GM12878 (cell line): Measurements from ENCODE around the gene BORCS6. TPM values are rescaled to one million over a fixed set of nuclear protein-coding genes. Genes with fewer than 3 reads are reported as not detected.

Source experiments
- BCL11A ChIP-seq: IDR thresholded peaks from 2 replicates; pipeline ENCODE4 v1.6.1; 2011; ENCODE audit warnings: low read depth, low read length
- CBX5 ChIP-seq: sonication (generic); IDR thresholded peaks from 2 replicates; pipeline ENCODE4 v1.6.1; 2016; ENCODE audit warnings: low read depth, moderate library complexity, mild to moderate bottlenecking, inconsistent platforms
- CREM ChIP-seq: IDR thresholded peaks from 2 replicates; pipeline ENCODE4 v1.6.1; 2014; ENCODE audit warnings: antibody characterized with exemption, low read depth
- FOXK2 ChIP-seq: fragments of 450-650 bp; IDR thresholded peaks from 2 replicates; pipeline ENCODE4 v1.6.1; 2017; ENCODE audit warnings: mild to moderate bottlenecking, moderate library complexity
- FOXM1 ChIP-seq: IDR thresholded peaks from 2 replicates; pipeline ENCODE4 v1.6.1; 2012; ENCODE audit warnings: low read depth, mild to moderate bottlenecking, inconsistent platforms, low read length, moderate library complexity
- PAX8 ChIP-seq: fragments of 450-650 bp; IDR thresholded peaks from 2 replicates; pipeline ENCODE4 v1.6.1; 2017; ENCODE audit warnings: mild to moderate bottlenecking, moderate library complexity
- POLR2AphosphoS2 ChIP-seq: IDR thresholded peaks from 2 replicates; pipeline ENCODE4 v1.6.1; 2011; ENCODE audit warnings: low read depth, mild to moderate bottlenecking, low read length, improper control_type of control experiment, moderate library complexity
- RB1 ChIP-seq: fragments of 450-650 bp; formaldehyde crosslinking; IDR thresholded peaks from 2 replicates; pipeline ENCODE4 v1.6.1; 2017; ENCODE audit warnings: mild to moderate bottlenecking, borderline replicate concordance
- SIN3A ChIP-seq: IDR thresholded peaks from 2 replicates; pipeline ENCODE4 v1.6.1; 2012; ENCODE audit warnings: low read depth, low read length, improper control_type of control experiment
- SMARCA5 ChIP-seq: fragments of 450-650 bp; IDR thresholded peaks from 2 replicates; pipeline ENCODE4 v1.6.1; 2017; ENCODE audit warnings: mild to moderate bottlenecking
- SP1 ChIP-seq: IDR thresholded peaks from one replicate; pipeline ENCODE4 v1.6.1; 2011; ENCODE audit warnings: low read depth, low read length
- TBL1XR1 ChIP-seq: IDR thresholded peaks from 2 replicates; pipeline ENCODE4 v1.6.1; 2012; ENCODE audit warnings: low read depth, low read length, improper control_type of control experiment
- TCF12 ChIP-seq: IDR thresholded peaks from 2 replicates; pipeline ENCODE4 v1.6.1; 2011; ENCODE audit warnings: low read depth, mild to moderate bottlenecking, low read length
- TCF7 ChIP-seq: IDR thresholded peaks from 2 replicates; pipeline ENCODE4 v1.6.1; 2014; ENCODE audit warnings: antibody characterized with exemption, borderline replicate concordance
- ZNF24 ChIP-seq: fragments of 450-650 bp; IDR thresholded peaks from 2 replicates; pipeline ENCODE4 v1.6.1; 2017; ENCODE audit warnings: antibody characterized with exemption, mild to moderate bottlenecking
- polyA plus RNA-seq, 11 experiments: library from polyadenylated mRNA; depleted of rRNA in 4 of 11; unstranded in 6 of 11; stranded (reverse) in 5 of 11; fragments of >200 nt; fragmentation: Nextera tagmentation in 4 of 11; fragmentation: Illumina TruSeq in 1 of 11; extraction: Ambion mirVana in 4 of 11; extraction: Trizol in 1 of 11; gene quantifications; 1 replicate in 1 of 11; 2 replicates in 10 of 11; pipeline versions ENCODE4 v1.2.1 to v1.2.3, GENCODE V29; 2011 to 2016; ENCODE audit warnings: inconsistent platforms in 2 of 11, missing spikeins in 2 of 11, low read depth in 1 of 11
- total RNA-seq, 4 experiments: library from RNA; depleted of rRNA in 3 of 4; stranded (reverse); fragments of >200 nt in 3 of 4; fragmentation: Illumina TruSeq in 1 of 4; extraction: Trizol in 1 of 4; gene quantifications; 2 replicates each; pipeline versions ENCODE4 v1.2.1 to v1.2.3, GENCODE V29; 2013 to 2021
- TF ChIP-seq, protein P1 (sequence below): IDR thresholded peaks from 2 replicates; pipeline ENCODE4 v1.6.1; 2012; ENCODE audit warnings: improper control_type of control experiment, low read depth, low read length; ENCODE audit not compliant: insufficient replicate concordance
- TF ChIP-seq, protein P2 (sequence below): fragments of 450-650 bp; IDR thresholded peaks from 2 replicates; pipeline ENCODE4 v1.6.1; 2017; ENCODE audit warnings: low read depth, mild to moderate bottlenecking, moderate library complexity
- TF ChIP-seq, protein P3 (sequence below): IDR thresholded peaks from 2 replicates; pipeline ENCODE4 v1.6.1; 2012; ENCODE audit warnings: low read depth, low read length, improper control_type of control experiment
- TF ChIP-seq, protein P4 (sequence below): fragments of 450-650 bp; formaldehyde crosslinking; IDR thresholded peaks from 2 replicates; pipeline ENCODE4 v1.5.0; 2022; ENCODE audit warnings: mild to moderate bottlenecking, missing genetic modification characterization

BORCS6 gene
- total and polyA plus RNA-seq, 10 of the 15 experiments (the other 5 are each of a cell fraction or from before 2014, with no cell fraction given), result 0.37 to 14.1 (median 6.7) TPM

DNA sequence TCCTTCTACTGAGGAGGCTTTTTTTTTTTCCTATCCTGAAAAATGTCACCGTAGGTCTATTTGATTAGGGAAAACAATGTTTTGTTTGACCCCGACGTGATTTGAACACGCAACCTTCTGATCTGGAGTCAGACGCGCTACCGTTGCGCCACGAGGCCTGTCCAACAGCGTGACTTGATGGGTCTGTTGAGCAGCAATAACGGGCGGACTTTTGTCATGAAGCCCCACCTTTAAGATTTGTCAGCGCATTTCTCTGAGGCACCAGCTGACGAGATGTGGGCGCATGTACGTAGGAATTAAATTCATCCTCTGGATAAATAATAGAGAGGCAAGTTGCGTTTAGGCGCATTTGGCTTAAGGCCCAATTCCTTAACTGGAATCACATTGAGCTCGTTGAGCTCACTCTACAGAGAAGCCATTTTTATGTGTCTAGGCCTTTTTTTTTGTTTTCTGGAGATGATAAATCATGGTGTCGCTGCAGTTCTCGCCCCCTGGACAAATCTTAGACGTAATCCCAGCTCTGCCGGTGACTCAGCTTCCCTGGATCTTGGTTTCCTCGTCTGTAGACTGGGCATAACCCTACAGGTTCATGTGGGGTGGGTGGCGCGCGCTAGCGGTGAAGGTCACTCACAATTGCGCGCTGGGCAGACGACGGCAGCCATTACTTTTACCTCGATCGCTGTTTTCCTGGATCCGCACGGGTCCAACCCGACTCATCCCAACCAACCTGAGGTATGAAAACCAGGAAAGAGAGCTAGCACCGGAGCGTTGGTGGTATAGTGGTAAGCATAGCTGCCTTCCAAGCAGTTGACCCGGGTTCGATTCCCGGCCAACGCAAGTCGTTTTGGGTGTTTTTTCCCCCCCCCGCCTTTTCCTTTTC is 31.0 kb upstream of the BORCS6 start (continued):
- TF ChIP-seq, protein P1, sequence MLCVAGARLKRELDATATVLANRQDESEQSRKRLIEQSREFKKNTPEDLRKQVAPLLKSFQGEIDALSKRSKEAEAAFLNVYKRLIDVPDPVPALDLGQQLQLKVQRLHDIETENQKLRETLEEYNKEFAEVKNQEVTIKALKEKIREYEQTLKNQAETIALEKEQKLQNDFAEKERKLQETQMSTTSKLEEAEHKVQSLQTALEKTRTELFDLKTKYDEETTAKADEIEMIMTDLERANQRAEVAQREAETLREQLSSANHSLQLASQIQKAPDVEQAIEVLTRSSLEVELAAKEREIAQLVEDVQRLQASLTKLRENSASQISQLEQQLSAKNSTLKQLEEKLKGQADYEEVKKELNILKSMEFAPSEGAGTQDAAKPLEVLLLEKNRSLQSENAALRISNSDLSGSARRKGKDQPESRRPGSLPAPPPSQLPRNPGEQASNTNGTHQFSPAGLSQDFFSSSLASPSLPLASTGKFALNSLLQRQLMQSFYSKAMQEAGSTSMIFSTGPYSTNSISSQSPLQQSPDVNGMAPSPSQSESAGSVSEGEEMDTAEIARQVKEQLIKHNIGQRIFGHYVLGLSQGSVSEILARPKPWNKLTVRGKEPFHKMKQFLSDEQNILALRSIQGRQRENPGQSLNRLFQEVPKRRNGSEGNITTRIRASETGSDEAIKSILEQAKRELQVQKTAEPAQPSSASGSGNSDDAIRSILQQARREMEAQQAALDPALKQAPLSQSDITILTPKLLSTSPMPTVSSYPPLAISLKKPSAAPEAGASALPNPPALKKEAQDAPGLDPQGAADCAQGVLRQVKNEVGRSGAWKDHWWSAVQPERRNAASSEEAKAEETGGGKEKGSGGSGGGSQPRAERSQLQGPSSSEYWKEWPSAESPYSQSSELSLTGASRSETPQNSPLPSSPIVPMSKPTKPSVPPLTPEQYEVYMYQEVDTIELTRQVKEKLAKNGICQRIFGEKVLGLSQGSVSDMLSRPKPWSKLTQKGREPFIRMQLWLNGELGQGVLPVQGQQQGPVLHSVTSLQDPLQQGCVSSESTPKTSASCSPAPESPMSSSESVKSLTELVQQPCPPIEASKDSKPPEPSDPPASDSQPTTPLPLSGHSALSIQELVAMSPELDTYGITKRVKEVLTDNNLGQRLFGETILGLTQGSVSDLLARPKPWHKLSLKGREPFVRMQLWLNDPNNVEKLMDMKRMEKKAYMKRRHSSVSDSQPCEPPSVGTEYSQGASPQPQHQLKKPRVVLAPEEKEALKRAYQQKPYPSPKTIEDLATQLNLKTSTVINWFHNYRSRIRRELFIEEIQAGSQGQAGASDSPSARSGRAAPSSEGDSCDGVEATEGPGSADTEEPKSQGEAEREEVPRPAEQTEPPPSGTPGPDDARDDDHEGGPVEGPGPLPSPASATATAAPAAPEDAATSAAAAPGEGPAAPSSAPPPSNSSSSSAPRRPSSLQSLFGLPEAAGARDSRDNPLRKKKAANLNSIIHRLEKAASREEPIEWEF, result no peak
- peak; percentile 88 for TF ChIP-seq SMARCA5
- TF ChIP-seq SP1, result peak; percentile 19
- TF ChIP-seq, protein P2, sequence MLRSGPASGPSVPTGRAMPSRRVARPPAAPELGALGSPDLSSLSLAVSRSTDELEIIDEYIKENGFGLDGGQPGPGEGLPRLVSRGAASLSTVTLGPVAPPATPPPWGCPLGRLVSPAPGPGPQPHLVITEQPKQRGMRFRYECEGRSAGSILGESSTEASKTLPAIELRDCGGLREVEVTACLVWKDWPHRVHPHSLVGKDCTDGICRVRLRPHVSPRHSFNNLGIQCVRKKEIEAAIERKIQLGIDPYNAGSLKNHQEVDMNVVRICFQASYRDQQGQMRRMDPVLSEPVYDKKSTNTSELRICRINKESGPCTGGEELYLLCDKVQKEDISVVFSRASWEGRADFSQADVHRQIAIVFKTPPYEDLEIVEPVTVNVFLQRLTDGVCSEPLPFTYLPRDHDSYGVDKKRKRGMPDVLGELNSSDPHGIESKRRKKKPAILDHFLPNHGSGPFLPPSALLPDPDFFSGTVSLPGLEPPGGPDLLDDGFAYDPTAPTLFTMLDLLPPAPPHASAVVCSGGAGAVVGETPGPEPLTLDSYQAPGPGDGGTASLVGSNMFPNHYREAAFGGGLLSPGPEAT, result peak; percentile 90
- peak; percentile 17; the same call in 1 of the 2 replicates for TF ChIP-seq FOXM1
- TF ChIP-seq, protein P3, sequence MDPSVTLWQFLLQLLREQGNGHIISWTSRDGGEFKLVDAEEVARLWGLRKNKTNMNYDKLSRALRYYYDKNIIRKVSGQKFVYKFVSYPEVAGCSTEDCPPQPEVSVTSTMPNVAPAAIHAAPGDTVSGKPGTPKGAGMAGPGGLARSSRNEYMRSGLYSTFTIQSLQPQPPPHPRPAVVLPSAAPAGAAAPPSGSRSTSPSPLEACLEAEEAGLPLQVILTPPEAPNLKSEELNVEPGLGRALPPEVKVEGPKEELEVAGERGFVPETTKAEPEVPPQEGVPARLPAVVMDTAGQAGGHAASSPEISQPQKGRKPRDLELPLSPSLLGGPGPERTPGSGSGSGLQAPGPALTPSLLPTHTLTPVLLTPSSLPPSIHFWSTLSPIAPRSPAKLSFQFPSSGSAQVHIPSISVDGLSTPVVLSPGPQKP, result no peak
- TF ChIP-seq SIN3A, result 0 out of 2 replicates have a peak, but pooled peaks have one; percentile 47
- TF ChIP-seq PAX8, result no peak
- no peak for TF ChIP-seq TCF12
- peak; percentile 30; the same call in 1 of the 2 replicates for TF ChIP-seq CBX5
- TF ChIP-seq RB1, result peak; percentile 30; the same call in 1 of the 2 replicates
- peak; percentile 99 for TF ChIP-seq ZNF24
- peak; percentile 54; the same call in 1 of the 2 replicates for TF ChIP-seq CREM
- TF ChIP-seq, protein P4, sequence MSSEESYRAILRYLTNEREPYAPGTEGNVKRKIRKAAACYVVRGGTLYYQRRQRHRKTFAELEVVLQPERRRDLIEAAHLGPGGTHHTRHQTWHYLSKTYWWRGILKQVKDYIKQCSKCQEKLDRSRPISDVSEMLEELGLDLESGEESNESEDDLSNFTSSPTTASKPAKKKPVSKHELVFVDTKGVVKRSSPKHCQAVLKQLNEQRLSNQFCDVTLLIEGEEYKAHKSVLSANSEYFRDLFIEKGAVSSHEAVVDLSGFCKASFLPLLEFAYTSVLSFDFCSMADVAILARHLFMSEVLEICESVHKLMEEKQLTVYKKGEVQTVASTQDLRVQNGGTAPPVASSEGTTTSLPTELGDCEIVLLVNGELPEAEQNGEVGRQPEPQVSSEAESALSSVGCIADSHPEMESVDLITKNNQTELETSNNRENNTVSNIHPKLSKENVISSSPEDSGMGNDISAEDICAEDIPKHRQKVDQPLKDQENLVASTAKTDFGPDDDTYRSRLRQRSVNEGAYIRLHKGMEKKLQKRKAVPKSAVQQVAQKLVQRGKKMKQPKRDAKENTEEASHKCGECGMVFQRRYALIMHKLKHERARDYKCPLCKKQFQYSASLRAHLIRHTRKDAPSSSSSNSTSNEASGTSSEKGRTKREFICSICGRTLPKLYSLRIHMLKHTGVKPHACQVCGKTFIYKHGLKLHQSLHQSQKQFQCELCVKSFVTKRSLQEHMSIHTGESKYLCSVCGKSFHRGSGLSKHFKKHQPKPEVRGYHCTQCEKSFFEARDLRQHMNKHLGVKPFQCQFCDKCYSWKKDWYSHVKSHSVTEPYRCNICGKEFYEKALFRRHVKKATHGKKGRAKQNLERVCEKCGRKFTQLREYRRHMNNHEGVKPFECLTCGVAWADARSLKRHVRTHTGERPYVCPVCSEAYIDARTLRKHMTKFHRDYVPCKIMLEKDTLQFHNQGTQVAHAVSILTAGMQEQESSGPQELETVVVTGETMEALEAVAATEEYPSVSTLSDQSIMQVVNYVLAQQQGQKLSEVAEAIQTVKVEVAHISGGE, result no peak
- TF ChIP-seq TCF7, result 0 out of 2 replicates have a peak, but pooled peaks have one; percentile 41
- TF ChIP-seq BCL11A, result no peak
- 0 out of 2 replicates have a peak, but pooled peaks have one; percentile 41 for TF ChIP-seq FOXK2
- no peak for TF ChIP-seq POLR2AphosphoS2
- 0 out of 2 replicates have a peak, but pooled peaks have one; percentile 67 for TF ChIP-seq TBL1XR1
